ENCODE measurements around the gene SLC45A2.

The SLC45A2 gene

GRCh38 chr5:33905381-33905780, 79.1 kb downstream of the SLC45A2 start:
- DNase-seq = no peak

- DNase-seq = no peak
Observed at GRCh38 chr5:33903118-33903517, 81.4 kb downstream of the SLC45A2 start.

GRCh38 chr5:33901156-33901555, 83.3 kb downstream of the SLC45A2 start:
- DNase-seq = no peak
